IMR-90 (cell line): ENCODE data around the gene ZNF581. TPM values are rescaled to one million over a fixed set of nuclear protein-coding genes. Genes with fewer than 3 reads are reported as not detected.

Experiments used
- ATAC-seq: fragments of 200-7000 bp; cut with Tn5 transposase; 2 replicates; pipeline ENCODE4 v1.9.1; 2020; ENCODE audit warnings: low read depth, mild to moderate bottlenecking, moderate library complexity
- BruUV-seq: library from RNA; stranded (reverse); fragments of 400-500 nt; replicated peaks from 2 replicates; lab custom pipeline; 2021; lab: Mats Ljungman, UMichigan
- CTCF ChIA-PET: fragments of 300-600 bp; formaldehyde crosslinking; extraction: SDS; loops from one replicate; lab custom pipeline; 2021; ENCODE audit warnings: antibody characterized with exemption; lab: Yijun Ruan, JAX
- POLR2A ChIA-PET: fragments of 300-600 bp; sonication (Branson Sonifier 250); formaldehyde crosslinking; loops from one replicate; lab custom pipeline; 2022; ENCODE audit warnings: antibody characterized with exemption; ENCODE audit not compliant: unreplicated experiment; lab: Charles Lee
- DNase-seq: peaks from one replicate; pipeline ENCODE4 v3.0.0; 2013
- H2AFZ ChIP-seq: replicated peaks from 2 replicates; pipeline ENCODE3; 2013; ENCODE audit warnings: low read length, mild to moderate bottlenecking; ENCODE audit not compliant: poor library complexity
- H2AK5ac ChIP-seq: 2 replicates; pipeline ENCODE4 v1.6.1; 2013; ENCODE audit warnings: low read depth, low read length, inconsistent platforms
- H2AK9ac ChIP-seq: replicated peaks from 2 replicates; pipeline ENCODE3; 2013; ENCODE audit warnings: mild to moderate bottlenecking, low read depth, low read length, moderate library complexity; ENCODE audit not compliant: poor library complexity
- H2BK120ac ChIP-seq: 2 replicates; pipeline ENCODE4 v1.6.1; 2013; ENCODE audit warnings: low read depth, low read length, inconsistent platforms
- H2BK15ac ChIP-seq: 3 replicates; pipeline ENCODE4 v1.6.1; 2013; ENCODE audit warnings: low read depth, low read length, inconsistent platforms
- H2BK20ac ChIP-seq: 2 replicates; pipeline ENCODE4 v1.6.1; 2013; ENCODE audit warnings: low read depth, mild to moderate bottlenecking, inconsistent platforms, low read length, moderate library complexity
- H2BK5ac ChIP-seq: 2 replicates; pipeline ENCODE4 v1.6.1; 2013; ENCODE audit warnings: mild to moderate bottlenecking, low read depth, low read length, inconsistent platforms; ENCODE audit not compliant: poor library complexity, severe bottlenecking
- H3K14ac ChIP-seq: replicated peaks from 2 replicates; pipeline ENCODE4 v1.6.1; 2013; ENCODE audit warnings: low read depth, low read length, inconsistent platforms
- H3K18ac ChIP-seq: 2 replicates; pipeline ENCODE4 v1.6.1; 2013; ENCODE audit warnings: low read depth, low read length, control low read depth
- H3K23ac ChIP-seq: 2 replicates; pipeline ENCODE4 v1.6.1; 2013; ENCODE audit warnings: low read depth, low read length, inconsistent platforms
- H3K27ac ChIP-seq: 2 replicates; pipeline ENCODE4 v1.5.1; 2013; ENCODE audit warnings: mild to moderate bottlenecking, control low read depth, low read length; ENCODE audit not compliant: insufficient read depth
- H3K27me3 ChIP-seq: 2 replicates; pipeline ENCODE4 v1.6.1; 2013; ENCODE audit warnings: low read length; ENCODE audit not compliant: control insufficient read depth, insufficient read depth
- H3K36me3 ChIP-seq: 2 replicates; pipeline ENCODE4 v1.6.1; 2013; ENCODE audit warnings: low read length, mixed read lengths; ENCODE audit not compliant: control insufficient read depth, insufficient read depth
- H3K4ac ChIP-seq: 2 replicates; pipeline ENCODE4 v1.6.1; 2013; ENCODE audit warnings: low read depth, low read length, inconsistent platforms
- H3K4me1 ChIP-seq: 2 replicates; pipeline ENCODE4 v1.6.1; 2013; ENCODE audit warnings: low read length, mixed read lengths; ENCODE audit not compliant: control insufficient read depth, insufficient read depth
- H3K4me2 ChIP-seq: 2 replicates; pipeline ENCODE4 v1.6.1; 2013; ENCODE audit warnings: low read depth, mild to moderate bottlenecking, control low read depth, low read length, moderate library complexity
- H3K4me3 ChIP-seq: 2 replicates; pipeline ENCODE4 v1.5.1; 2013; ENCODE audit warnings: low read depth, mild to moderate bottlenecking, control low read depth, low read length, moderate library complexity; ENCODE audit not compliant: insufficient read depth
- H3K56ac ChIP-seq: 2 replicates; pipeline ENCODE4 v1.6.1; 2013; ENCODE audit warnings: low read length, inconsistent platforms; ENCODE audit not compliant: insufficient read depth; ENCODE audit errors: extremely low read depth
- H3K79me1 ChIP-seq, 2 experiments: 2 replicates each; pipeline ENCODE4 v1.6.1; 2013; ENCODE audit warnings: low read length in 2 of 2, inconsistent platforms in 1 of 2, low read depth in 1 of 2
- H3K9ac ChIP-seq: 2 replicates; pipeline ENCODE4 v1.6.1; 2013; ENCODE audit warnings: low read depth, low read length, control low read depth
- H3K9me1 ChIP-seq: 2 replicates; pipeline ENCODE4 v1.6.1; 2013; ENCODE audit warnings: low read length, inconsistent platforms; ENCODE audit not compliant: insufficient read depth
- H3K9me3 ChIP-seq: 2 replicates; pipeline ENCODE4 v1.6.1; 2013; ENCODE audit warnings: low read length; ENCODE audit not compliant: control insufficient read depth, insufficient read depth
- H4K20me1 ChIP-seq: 2 replicates; pipeline ENCODE4 v1.6.1; 2013; ENCODE audit warnings: low read length, inconsistent platforms; ENCODE audit not compliant: insufficient read depth
- H4K5ac ChIP-seq: 2 replicates; pipeline ENCODE4 v1.6.1; 2013; ENCODE audit warnings: mild to moderate bottlenecking, low read depth, low read length, control low read depth
- H4K8ac ChIP-seq, 2 experiments: 2 replicates each; pipeline ENCODE4 v1.6.1; 2013; ENCODE audit warnings: low read depth in 2 of 2, low read length in 2 of 2, control low read depth in 1 of 2, inconsistent platforms in 1 of 2
- H4K91ac ChIP-seq: 2 replicates; pipeline ENCODE4 v1.6.1; 2013; ENCODE audit warnings: low read depth, low read length, inconsistent platforms; ENCODE audit not compliant: insufficient read depth
- CEBPB ChIP-seq: IDR thresholded peaks from 2 replicates; pipeline ENCODE4 v1.6.1; 2012; ENCODE audit warnings: low read depth, low read length, improper control_type of control experiment
- CHD1 ChIP-seq: IDR thresholded peaks from 2 replicates; pipeline ENCODE4 v1.6.1; 2012; ENCODE audit warnings: low read depth, low read length, improper control_type of control experiment
- WGBS, 2 experiments: methylation state at CpG; one replicate each; pipeline versions ENCODE4 v1.1.5 to v1.1.7; 2013; ENCODE audit warnings: missing lambda C conversion rate in 2 of 2; ENCODE audit not compliant: insufficient read length in 1 of 2; ENCODE audit errors: extremely low coverage in 2 of 2; 5-methylcytosine and 5-hydroxymethylcytosine counted together
- dilution Hi-C: fragments of 300-500 bp; cut with HindIII; formaldehyde crosslinking; loops from one replicate; pipeline ENCODE4 v1.14.3; 2018; ENCODE audit warnings: low sequenced_read_pairs; ENCODE audit not compliant: unreplicated experiment
- in situ Hi-C: fragments of 300-500 bp; cut with MboI; formaldehyde crosslinking; loops from 3 replicates; pipeline ENCODE4 v1.14.3; 2019; ENCODE audit warnings: low sequenced_read_pairs, inconsistent platforms, mixed read lengths
- intact Hi-C: fragments of 100-400 bp; cut with micrococcal nuclease; formaldehyde crosslinking; loops from 2 replicates; pipeline ENCODE4 v1.10.0; 2022
- polyA plus RNA-seq, 3 experiments: library from polyadenylated mRNA; depleted of rRNA; stranded (reverse); fragments of >200 nt; gene quantifications; 2 replicates each; pipeline ENCODE4 v1.2.3, GENCODE V29; 2012; ENCODE audit warnings: low replicate concordance in 1 of 3
- total RNA-seq: library from RNA; depleted of rRNA; stranded (reverse); fragments of >200 nt; gene quantifications from 2 replicates; pipeline ENCODE4 v1.2.3, GENCODE V29; 2012

Gene ZNF581
- total and polyA plus RNA-seq, 2 of the 4 experiments (the other 2 are of a cell fraction): 9.7 to 21.9 TPM

- no peak overlapping the region for H2BK120ac ChIP-seq
- intact Hi-C loops: no loop called here
- H3K4me3 ChIP-seq: no peak overlapping the region
- H3K4me2 ChIP-seq: no peak overlapping the region
- H4K91ac ChIP-seq: no peak overlapping the region
- no peaks in the 10 kb centered on the region for H3K27me3 ChIP-seq
- ChIA-PET POLR2A (interaction anchor here (0.6 kb wide), 1 partner anchor 70 kb away, joined by 3 read pairs; no protein-coding TSS in a partner anchor), CTCF (no interaction called here)
- peaks cover 30 to 68% of the 10 kb centered on the region in 2 experiments for H3K79me1 ChIP-seq
- no peak overlapping the region for H3K14ac ChIP-seq
- in situ Hi-C loops: loop anchor here (25.0 kb wide), 2 partner anchors 1205 to 1530 kb away; partner anchors contain the start of genes CDC42EP5, CNOT3 and LENG9
- dilution Hi-C loops: no loop called here
- peaks cover 89% of the 10 kb centered on the region for H4K20me1 ChIP-seq
- no peak overlapping the region for H4K8ac ChIP-seq
- no peaks in the 10 kb centered on the region for H3K9me3 ChIP-seq
- H2BK5ac ChIP-seq: no peak overlapping the region
- DNase-seq: no peak
- BruUV-seq: no TSS peak
- H3K9me1 ChIP-seq: no peaks in the 10 kb centered on the region
- no peak overlapping the region for H2BK20ac ChIP-seq
- H2BK15ac ChIP-seq: no peak overlapping the region
- H3K56ac ChIP-seq: no peak overlapping the region
- H3K9ac ChIP-seq: no peak overlapping the region
- 100% methylated on average over 2 of the region's 12 CpGs; no CpG with 5 or more reads in 1 of the 2 experiments for WGBS, 2 experiments
- no peak overlapping the region for H2AK5ac ChIP-seq
- H4K5ac ChIP-seq: no peak overlapping the region
- H3K27ac ChIP-seq: no peak overlapping the region
- H3K23ac ChIP-seq: no peak overlapping the region
- ATAC-seq: no peak
- no peak overlapping the region for H3K18ac ChIP-seq
- no peaks in the 10 kb centered on the region for H3K4me1 ChIP-seq
- H3K36me3 ChIP-seq: peaks cover 74% of the 10 kb centered on the region
- H3K4ac ChIP-seq: no peak overlapping the region
- H2AFZ ChIP-seq: no peak overlapping the region
- no peak for TF ChIP-seq CEBPB
- no peak for TF ChIP-seq CHD1
- H2AK9ac ChIP-seq: no peak overlapping the region
These were observed 24.1 kb downstream of the ZNF581 start for GRCh38 chr19:55667511-55667910.
